Endothelial cell of umbilical vein (primary cell): Measurements from ENCODE around the gene KAT6B.

ENCODE experiments used
- CTCF ChIP-seq, 2 donors: IDR thresholded peaks; 1 replicate in 1 of 2; 2 replicates in 1 of 2; pipeline ENCODE4 v1.5.1; 2011; ENCODE audit warnings: low read length in 2 of 2, mild to moderate bottlenecking in 2 of 2, moderate library complexity in 2 of 2, control low read depth in 1 of 2, inconsistent platforms in 1 of 2, low read depth in 1 of 2; ENCODE audit not compliant: insufficient read depth in 1 of 2; ENCODE audit errors: extremely low read depth in 1 of 2
- EZH2 ChIP-seq: IDR thresholded peaks from 2 replicates; pipeline ENCODE4 v1.6.1; 2012; ENCODE audit warnings: borderline replicate concordance, low read depth, mild to moderate bottlenecking, moderate library complexity, low read length, inconsistent platforms; ENCODE audit not compliant: severe bottlenecking
- POLR2A ChIP-seq: IDR thresholded peaks from 2 replicates; pipeline ENCODE4 v1.6.1; 2012; ENCODE audit warnings: low read depth, mild to moderate bottlenecking, control low read depth, low read length
- TF ChIP-seq, protein P1 (sequence below): IDR thresholded peaks from 2 replicates; pipeline ENCODE4 v1.6.1; 2011; ENCODE audit not compliant: insufficient read depth, insufficient read length

DNA sequence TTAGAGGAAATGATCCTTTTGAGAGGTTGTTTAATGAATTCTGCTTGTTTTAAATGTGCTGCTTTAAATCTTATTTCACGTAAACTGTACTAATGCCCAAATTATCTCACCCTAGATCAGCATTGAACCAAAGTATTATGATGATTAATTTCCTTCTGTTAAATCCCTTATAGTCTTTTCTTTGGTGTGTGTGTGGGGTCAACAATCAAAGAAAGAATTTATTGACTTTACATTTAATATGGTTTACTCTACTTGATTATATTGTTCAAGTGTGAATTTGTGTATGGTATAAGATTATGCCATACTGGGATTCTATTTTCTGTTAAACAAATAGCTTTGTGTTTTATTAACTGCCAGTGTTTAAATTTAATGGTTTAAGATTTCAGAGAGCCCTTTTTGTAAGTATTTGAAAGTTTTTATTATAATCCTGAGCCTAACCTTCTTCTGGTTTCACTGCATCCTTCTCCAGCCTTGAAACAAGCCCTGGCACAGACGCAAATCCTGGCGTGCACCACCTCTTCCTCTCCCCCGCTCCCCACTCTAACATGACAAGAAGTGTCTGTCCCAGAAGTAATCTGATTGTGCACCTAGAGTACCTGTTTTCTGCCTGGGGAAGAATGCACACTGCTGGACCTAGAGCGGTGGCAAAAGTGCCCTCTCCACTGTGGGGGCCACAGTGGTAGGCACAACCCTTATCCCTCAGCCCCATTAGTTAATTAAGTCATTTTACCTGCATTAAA is 70.6 kb downstream of the KAT6B start:
- TF ChIP-seq CTCF (IDR thresholded peaks at IDR 0.05; ENCODE audit: extremely low read depth in 1 of 2, insufficient read depth in 1 of 2, low read depth in 1 of 2, low read length in 2 of 2) (no peak), POLR2A (no peak), EZH2 (no peak)
- TF ChIP-seq, protein P1, sequence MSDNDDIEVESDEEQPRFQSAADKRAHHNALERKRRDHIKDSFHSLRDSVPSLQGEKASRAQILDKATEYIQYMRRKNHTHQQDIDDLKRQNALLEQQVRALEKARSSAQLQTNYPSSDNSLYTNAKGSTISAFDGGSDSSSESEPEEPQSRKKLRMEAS, result no peak
